Cardiac atrium fibroblast (primary cell): ENCODE data around the gene SERPINA4. TPM values are rescaled to one million over a fixed set of nuclear protein-coding genes. Genes with fewer than 3 reads are reported as not detected.

ENCODE experiments used
- total RNA-seq: library from RNA; depleted of rRNA; stranded (reverse); fragments of >200 nt; gene quantifications from 2 replicates; pipeline ENCODE4 v1.2.3, GENCODE V29; 2015

SERPINA4 gene
- total RNA-seq = not detected in 2 replicates

GRCh38 chr14:94560751-94561655 lies at the start of gene SERPINA4:
SERPINA4 (plus strand) TSS chr14:94561442; CDS start chr14:94563483, 2,041 bp downstream.

DNA sequence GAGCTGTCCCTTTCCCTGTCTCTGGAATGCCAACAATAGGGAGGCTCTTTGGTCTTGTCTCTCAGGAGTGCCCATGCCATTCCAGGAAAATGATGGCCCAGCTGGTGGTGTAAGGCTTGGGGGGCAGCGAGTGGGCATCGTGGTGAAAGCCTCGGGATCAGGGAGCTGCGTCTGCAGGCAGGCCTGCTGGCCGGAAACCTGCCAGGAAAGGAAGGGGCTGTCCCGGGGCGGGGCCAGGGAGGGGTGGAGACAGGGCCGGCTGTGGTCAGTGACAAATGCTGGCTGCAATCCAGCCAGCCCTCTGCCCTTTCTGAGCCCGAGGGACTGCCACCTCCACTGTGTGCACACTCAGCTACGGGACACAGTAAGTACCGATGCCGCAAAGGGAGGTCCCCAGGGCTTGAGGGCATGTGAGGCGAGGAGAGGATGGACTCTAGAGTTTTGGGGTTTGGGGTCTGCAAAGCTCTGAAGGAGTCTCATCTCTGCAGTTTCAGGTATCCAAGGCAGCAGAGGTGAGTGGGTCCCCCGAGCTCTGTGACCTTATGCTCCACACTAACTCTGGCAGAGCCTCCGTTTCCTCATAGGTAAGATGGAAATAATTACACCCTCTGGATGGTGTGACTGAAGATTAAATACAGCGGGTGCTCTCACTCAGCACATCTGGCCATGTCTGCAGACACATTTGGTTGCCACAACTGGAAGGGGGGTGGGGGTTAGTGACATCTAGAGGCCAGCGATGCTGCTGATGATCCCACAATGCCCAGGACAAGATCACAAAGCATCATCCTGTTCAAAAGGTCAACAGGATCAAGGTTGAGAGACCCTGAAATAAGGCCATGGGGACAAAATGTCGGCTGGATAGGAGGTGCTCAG lies 20.1 kb downstream of the SERPINA4 start, which contains the start of gene SERPINA5:
TSS of gene SERPINA5 (plus strand) at position 300 of the 873 bp plus-strand sequence. CDS start 5,937 bp downstream, outside the sequence.

DNA sequence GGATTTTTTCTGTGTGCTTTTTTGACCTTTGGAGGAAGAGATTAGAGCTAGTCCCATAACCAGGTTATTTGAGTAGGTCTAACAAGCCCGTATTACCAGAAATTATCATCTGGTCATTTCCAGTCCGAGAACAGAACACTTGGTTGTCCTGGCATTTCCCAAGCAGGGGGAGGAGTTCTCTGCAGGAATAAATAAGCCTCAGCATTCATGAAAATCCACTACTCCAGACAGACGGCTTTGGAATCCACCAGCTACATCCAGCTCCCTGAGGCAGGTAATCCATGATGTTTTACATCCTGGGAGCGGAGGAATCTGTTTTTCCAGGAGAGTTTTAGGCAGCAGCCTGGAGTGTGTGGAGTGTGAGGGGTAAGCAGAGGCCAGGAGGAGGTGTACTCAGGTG lies 50.9 kb downstream of the SERPINA4 start, which contains the start of gene SERPINA3:
TSS of gene SERPINA3 (plus strand) at position 218 of the 400 bp plus-strand sequence. CDS start 2,051 bp downstream, outside the sequence.

Other genes with a start within 250 kb of the SERPINA4 start
- gene SERPINA6, start 238.1 kb upstream of the SERPINA4 start, total RNA-seq = not detected in 2 replicates
- gene SERPINA2, start 194.7 kb upstream of the SERPINA4 start, total RNA-seq = not detected in 2 replicates
- gene SERPINA1, start 172.8 kb upstream of the SERPINA4 start, total RNA-seq = not detected in 2 replicates
- gene SERPINA11, start 108.6 kb upstream of the SERPINA4 start, total RNA-seq = not detected in 2 replicates
- gene SERPINA9, start 85.2 kb upstream of the SERPINA4 start, total RNA-seq = not detected in 2 replicates
- gene SERPINA12, start 52.0 kb upstream of the SERPINA4 start, total RNA-seq = not detected in 2 replicates
- gene SERPINA5, start 20.0 kb downstream of the SERPINA4 start, total RNA-seq = 1.1 and 1.5 TPM in 2 replicates
- gene SERPINA3, start 50.9 kb downstream of the SERPINA4 start, total RNA-seq = 324 and 530 TPM in 2 replicates
- gene GSC, start 208.7 kb downstream of the SERPINA4 start, total RNA-seq = not detected in 2 replicates